ENCODE data around the gene SUN3.

DNA sequence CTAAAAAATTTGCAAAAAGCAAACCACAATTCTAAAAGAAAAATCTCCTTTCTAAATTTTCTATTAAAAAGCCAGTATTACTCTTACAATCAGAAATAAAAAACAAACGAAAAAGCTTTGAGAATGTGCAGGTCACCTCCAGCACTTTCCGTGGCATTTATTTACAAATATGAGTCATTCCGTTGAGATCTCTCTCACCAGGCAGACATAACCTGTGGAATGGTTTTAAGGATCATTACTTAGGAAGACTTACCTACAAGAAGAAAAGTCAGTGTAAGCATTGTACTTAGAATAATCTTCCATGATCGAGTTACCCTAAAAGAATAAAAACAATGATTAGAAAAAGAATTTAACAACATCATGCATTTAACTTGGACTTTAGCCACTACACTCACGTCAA is 3.3 kb downstream of the SUN3 start:
- TF ChIP-seq, protein P1, sequence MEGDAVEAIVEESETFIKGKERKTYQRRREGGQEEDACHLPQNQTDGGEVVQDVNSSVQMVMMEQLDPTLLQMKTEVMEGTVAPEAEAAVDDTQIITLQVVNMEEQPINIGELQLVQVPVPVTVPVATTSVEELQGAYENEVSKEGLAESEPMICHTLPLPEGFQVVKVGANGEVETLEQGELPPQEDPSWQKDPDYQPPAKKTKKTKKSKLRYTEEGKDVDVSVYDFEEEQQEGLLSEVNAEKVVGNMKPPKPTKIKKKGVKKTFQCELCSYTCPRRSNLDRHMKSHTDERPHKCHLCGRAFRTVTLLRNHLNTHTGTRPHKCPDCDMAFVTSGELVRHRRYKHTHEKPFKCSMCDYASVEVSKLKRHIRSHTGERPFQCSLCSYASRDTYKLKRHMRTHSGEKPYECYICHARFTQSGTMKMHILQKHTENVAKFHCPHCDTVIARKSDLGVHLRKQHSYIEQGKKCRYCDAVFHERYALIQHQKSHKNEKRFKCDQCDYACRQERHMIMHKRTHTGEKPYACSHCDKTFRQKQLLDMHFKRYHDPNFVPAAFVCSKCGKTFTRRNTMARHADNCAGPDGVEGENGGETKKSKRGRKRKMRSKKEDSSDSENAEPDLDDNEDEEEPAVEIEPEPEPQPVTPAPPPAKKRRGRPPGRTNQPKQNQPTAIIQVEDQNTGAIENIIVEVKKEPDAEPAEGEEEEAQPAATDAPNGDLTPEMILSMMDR (IDR thresholded peaks at IDR 0.05): no peak
- no peak for TF ChIP-seq POLR2A (IDR thresholded peaks at IDR 0.05)
- TF ChIP-seq POLR2AphosphoS5 (IDR thresholded peaks at IDR 0.05): no peak
